HG02973 (cell line): Measurements from ENCODE around the gene MAP7D1.
"Not testable (repeated sequence)": the region's sequence is repeated elsewhere in the genome, so short reads cannot be mapped to it uniquely, and the experiment has no call there.

ENCODE experiments used
- ATAC-seq: cut with Tn5 transposase; IDR thresholded peaks from one replicate; pipeline ENCODE4 v1.9.1; 2021; ENCODE audit warnings: moderate library complexity; ENCODE audit not compliant: unreplicated experiment

The MAP7D1 gene

GRCh38 chr1:36166136-36166535 lies 10.2 kb downstream of the MAP7D1 start:
- ATAC-seq = no peak

GRCh38 chr1:36166938-36167905 lies 11.3 kb downstream of the MAP7D1 start:
- no peak for ATAC-seq

- no peak for ATAC-seq
These were observed 12.6 kb downstream of the MAP7D1 start for GRCh38 chr1:36168514-36168913.

- no peak for ATAC-seq
These were observed 14.9 kb downstream of the MAP7D1 start for GRCh38 chr1:36170643-36171412.

- no peak for ATAC-seq
These were observed 16.2 kb downstream of the MAP7D1 start for GRCh38 chr1:36172017-36172747.

GRCh38 chr1:36172983-36173382 lies 17.0 kb downstream of the MAP7D1 start:
- ATAC-seq = no peak

GRCh38 chr1:36174713-36175112 lies 18.8 kb downstream of the MAP7D1 start:
- no peak for ATAC-seq

- no peak for ATAC-seq
These were observed 19.5 kb downstream of the MAP7D1 start for GRCh38 chr1:36175137-36176095.

- no peak for ATAC-seq
These were observed 20.4 kb downstream of the MAP7D1 start for GRCh38 chr1:36176106-36176949.

- no peak for ATAC-seq
These were observed 21.9 kb downstream of the MAP7D1 start for GRCh38 chr1:36177589-36178431.

GRCh38 chr1:36178471-36179219 lies 22.7 kb downstream of the MAP7D1 start:
- ATAC-seq = no peak

GRCh38 chr1:36179220-36179600 lies 23.2 kb downstream of the MAP7D1 start:
- no peak for ATAC-seq

- no peak for ATAC-seq
These were observed 26.8 kb downstream of the MAP7D1 start for GRCh38 chr1:36182734-36183133.

- ATAC-seq = no peak
These were observed 27.4 kb downstream of the MAP7D1 start for GRCh38 chr1:36183309-36183856.

- peak; percentile 67 for ATAC-seq
These were observed 32.0 kb downstream of the MAP7D1 start for GRCh38 chr1:36187800-36188593.

GRCh38 chr1:36196805-36197204 lies 40.8 kb downstream of the MAP7D1 start:
- ATAC-seq = not testable (repeated sequence)
